Nucleus accumbens (tissue), 56 donors: ENCODE measurements around the gene TNFRSF21.

Experiments
- DNase-seq, 56 donors: peaks; one replicate each; lab custom pipeline; 2025; lab: John Stamatoyannopoulos, UW

TNFRSF21 gene

GRCh38 chr6:47187893-47188587 lies 121.7 kb downstream of the TNFRSF21 start:
- no peak for DNase-seq

- DNase-seq, result no peak
These were observed 122.6 kb downstream of the TNFRSF21 start for GRCh38 chr6:47187113-47187512.

GRCh38 chr6:47182291-47182957 lies 127.3 kb downstream of the TNFRSF21 start:
- DNase-seq, result no peak

- DNase-seq, result no peak
These were observed 128.0 kb downstream of the TNFRSF21 start for GRCh38 chr6:47181681-47182080.
